ENCODE measurements around the gene ESPNL.

The ESPNL gene

GRCh38 chr2:238091436-238092060 lies 8.6 kb upstream of the ESPNL start:
- H3K4me3 ChIP-seq (ENCODE audit: low read length), result no peak overlapping the region
- H3F3A ChIP-seq (ENCODE audit: control insufficient read depth, insufficient read depth), result no peaks in the 10 kb centered on the region
- no peak overlapping the region for H3K27ac ChIP-seq (ENCODE audit: low read depth, low read length)
- TF ChIP-seq, protein P1, sequence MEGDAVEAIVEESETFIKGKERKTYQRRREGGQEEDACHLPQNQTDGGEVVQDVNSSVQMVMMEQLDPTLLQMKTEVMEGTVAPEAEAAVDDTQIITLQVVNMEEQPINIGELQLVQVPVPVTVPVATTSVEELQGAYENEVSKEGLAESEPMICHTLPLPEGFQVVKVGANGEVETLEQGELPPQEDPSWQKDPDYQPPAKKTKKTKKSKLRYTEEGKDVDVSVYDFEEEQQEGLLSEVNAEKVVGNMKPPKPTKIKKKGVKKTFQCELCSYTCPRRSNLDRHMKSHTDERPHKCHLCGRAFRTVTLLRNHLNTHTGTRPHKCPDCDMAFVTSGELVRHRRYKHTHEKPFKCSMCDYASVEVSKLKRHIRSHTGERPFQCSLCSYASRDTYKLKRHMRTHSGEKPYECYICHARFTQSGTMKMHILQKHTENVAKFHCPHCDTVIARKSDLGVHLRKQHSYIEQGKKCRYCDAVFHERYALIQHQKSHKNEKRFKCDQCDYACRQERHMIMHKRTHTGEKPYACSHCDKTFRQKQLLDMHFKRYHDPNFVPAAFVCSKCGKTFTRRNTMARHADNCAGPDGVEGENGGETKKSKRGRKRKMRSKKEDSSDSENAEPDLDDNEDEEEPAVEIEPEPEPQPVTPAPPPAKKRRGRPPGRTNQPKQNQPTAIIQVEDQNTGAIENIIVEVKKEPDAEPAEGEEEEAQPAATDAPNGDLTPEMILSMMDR (IDR thresholded peaks at IDR 0.05; ENCODE audit: low read depth, low read length, poor library complexity, severe bottlenecking), result no peak
- TF ChIP-seq EZH2phosphoT487 (IDR thresholded peaks at IDR 0.05; ENCODE audit: borderline replicate concordance, low read length), result no peak
- H4K20me1 ChIP-seq (ENCODE audit: control insufficient read depth, insufficient read depth, low read depth, low read length), result no peaks in the 10 kb centered on the region
- H3K9me2 ChIP-seq (replicated peaks; ENCODE audit: control insufficient read depth, low read length), result no peaks in the 10 kb centered on the region
- no peaks in the 10 kb centered on the region for H3K27me3 ChIP-seq (ENCODE audit: control insufficient read depth, low read length)
- H3K4me1 ChIP-seq (ENCODE audit: control insufficient read depth, low read length), result peaks cover 13% of the 10 kb centered on the region
- no peaks in the 10 kb centered on the region for H3K9me3 ChIP-seq (ENCODE audit: control insufficient read depth, insufficient read depth, low read length)
- H3K36me3 ChIP-seq (ENCODE audit: control insufficient read depth, low read length), result peaks cover 16% of the 10 kb centered on the region
- no peak overlapping the region for H3K4me2 ChIP-seq (ENCODE audit: low read length)
- H3K79me2 ChIP-seq (ENCODE audit: control insufficient read depth, low read length), result no peaks in the 10 kb centered on the region

GRCh38 chr2:238092486-238093035 lies 7.6 kb upstream of the ESPNL start:
- peaks cover 3% of the 10 kb centered on the region for H3K4me1 ChIP-seq (ENCODE audit: control insufficient read depth, low read length)
- H3K79me2 ChIP-seq (ENCODE audit: control insufficient read depth, low read length), result no peaks in the 10 kb centered on the region
- H4K20me1 ChIP-seq (ENCODE audit: control insufficient read depth, insufficient read depth, low read depth, low read length), result no peaks in the 10 kb centered on the region
- no peaks in the 10 kb centered on the region for H3K9me2 ChIP-seq (replicated peaks; ENCODE audit: control insufficient read depth, low read length)
- no peaks in the 10 kb centered on the region for H3F3A ChIP-seq (ENCODE audit: control insufficient read depth, insufficient read depth)
- no peaks in the 10 kb centered on the region for H3K27me3 ChIP-seq (ENCODE audit: control insufficient read depth, low read length)
- peaks cover 12% of the 10 kb centered on the region for H3K36me3 ChIP-seq (ENCODE audit: control insufficient read depth, low read length)
- no peak overlapping the region for H3K4me3 ChIP-seq (ENCODE audit: low read length)
- H3K4me2 ChIP-seq (ENCODE audit: low read length), result no peak overlapping the region
- TF ChIP-seq, protein P1 (IDR thresholded peaks at IDR 0.05; ENCODE audit: low read depth, low read length, poor library complexity, severe bottlenecking), result no peak
- no peak for TF ChIP-seq EZH2phosphoT487 (IDR thresholded peaks at IDR 0.05; ENCODE audit: borderline replicate concordance, low read length)
- no peaks in the 10 kb centered on the region for H3K9me3 ChIP-seq (ENCODE audit: control insufficient read depth, insufficient read depth, low read length)
- no peak overlapping the region for H3K27ac ChIP-seq (ENCODE audit: low read depth, low read length)

GRCh38 chr2:238093181-238094140 lies 6.7 kb upstream of the ESPNL start:
- Histone ChIP-seq H3K27me3 (ENCODE audit: control insufficient read depth, low read length) (no peaks in the 10 kb centered on the region), H4K20me1 (ENCODE audit: control insufficient read depth, insufficient read depth, low read depth, low read length) (no peaks in the 10 kb centered on the region), H3K79me2 (ENCODE audit: control insufficient read depth, low read length) (no peaks in the 10 kb centered on the region), H3K4me2 (ENCODE audit: low read length) (no peak overlapping the region), H3K27ac (ENCODE audit: low read depth, low read length) (no peak overlapping the region), H3K36me3 (ENCODE audit: control insufficient read depth, low read length) (peaks cover 3% of the 10 kb centered on the region), H3F3A (ENCODE audit: control insufficient read depth, insufficient read depth) (no peaks in the 10 kb centered on the region), H3K4me3 (ENCODE audit: low read length) (no peak overlapping the region), H3K9me2 (replicated peaks; ENCODE audit: control insufficient read depth, low read length) (no peaks in the 10 kb centered on the region), H3K9me3 (ENCODE audit: control insufficient read depth, insufficient read depth, low read length) (no peaks in the 10 kb centered on the region), H3K4me1 (ENCODE audit: control insufficient read depth, low read length) (peaks cover 6% of the 10 kb centered on the region)
- TF ChIP-seq EZH2phosphoT487 (IDR thresholded peaks at IDR 0.05; ENCODE audit: borderline replicate concordance, low read length), result no peak
- TF ChIP-seq, protein P1 (IDR thresholded peaks at IDR 0.05; ENCODE audit: low read depth, low read length, poor library complexity, severe bottlenecking), result no peak

All from DOHH2 (cell line).